Hepatocyte (in vitro differentiated cells): ENCODE measurements around the gene HTT. TPM values are rescaled to one million over a fixed set of nuclear protein-coding genes. Genes with fewer than 3 reads are reported as not detected.

Experiments used
- DNase-seq: peaks from one replicate; pipeline ENCODE4 v3.0.0-alpha.2; 2016; ENCODE audit warnings: low spot score
- H2AFZ ChIP-seq: fragments of 200-600 bp; sonication (generic); 2 replicates; pipeline ENCODE4 v1.6.0; 2016; ENCODE audit warnings: antibody characterized with exemption, mild to moderate bottlenecking
- H3K27ac ChIP-seq: fragments of 200-600 bp; sonication (generic); 2 replicates; pipeline ENCODE4 v1.5.1; 2016; ENCODE audit warnings: mild to moderate bottlenecking
- H3K27me3 ChIP-seq: fragments of 200-600 bp; sonication (generic); 2 replicates; pipeline ENCODE4 v1.6.1; 2016
- H3K36me3 ChIP-seq: fragments of 200-600 bp; sonication (generic); replicated peaks from 2 replicates; pipeline ENCODE4 v1.5.1; 2016; ENCODE audit warnings: low read depth; ENCODE audit not compliant: insufficient read depth
- H3K4me1 ChIP-seq: fragments of 200-600 bp; sonication (generic); 2 replicates; pipeline ENCODE4 v1.5.1; 2016; ENCODE audit warnings: mild to moderate bottlenecking, moderate library complexity; ENCODE audit not compliant: insufficient read depth
- H3K4me2 ChIP-seq: fragments of 200-600 bp; sonication (generic); 2 replicates; pipeline ENCODE4 v1.6.0; 2016
- H3K4me3 ChIP-seq: fragments of 200-600 bp; sonication (generic); 2 replicates; pipeline ENCODE4 v1.5.1; 2016; ENCODE audit warnings: mild to moderate bottlenecking
- H3K79me2 ChIP-seq: fragments of 200-600 bp; sonication (generic); 2 replicates; pipeline ENCODE4 v1.6.0; 2017; ENCODE audit warnings: mild to moderate bottlenecking
- H3K9me2 ChIP-seq: fragments of 200-600 bp; sonication (generic); replicated peaks from 2 replicates; pipeline ENCODE4 v1.6.0; 2017; ENCODE audit warnings: mild to moderate bottlenecking; ENCODE audit not compliant: insufficient read depth
- H3K9me3 ChIP-seq: fragments of 200-600 bp; sonication (generic); 2 replicates; pipeline ENCODE4 v1.5.1; 2016; ENCODE audit warnings: low read depth, mild to moderate bottlenecking
- H4K20me1 ChIP-seq: fragments of 200-600 bp; sonication (generic); 2 replicates; pipeline ENCODE4 v1.6.0; 2016; ENCODE audit warnings: mild to moderate bottlenecking; ENCODE audit not compliant: insufficient read depth, poor library complexity, severe bottlenecking
- EZH2 ChIP-seq: fragments of 200-600 bp; sonication (generic); IDR thresholded peaks from 2 replicates; pipeline ENCODE4 v1.6.1; 2016; ENCODE audit warnings: antibody characterized with exemption, mild to moderate bottlenecking, borderline replicate concordance
- EZH2phosphoT487 ChIP-seq: fragments of 200-600 bp; sonication (generic); IDR thresholded peaks from one replicate; pipeline ENCODE4 v1.6.1; 2018; ENCODE audit warnings: antibody characterized with exemption, mild to moderate bottlenecking, low read depth, moderate library complexity; ENCODE audit not compliant: unreplicated experiment, severe bottlenecking
- WGBS: methylation state at CpG from one replicate; pipeline ENCODE4 v1.1.6; 2016; ENCODE audit warnings: low lambda C conversion rate; ENCODE audit errors: missing lambda C conversion rate; 5-methylcytosine and 5-hydroxymethylcytosine counted together
- polyA plus RNA-seq: library from polyadenylated mRNA; unstranded; fragments of >200 nt; fragmentation: Nextera tagmentation; extraction: Ambion mirVana; gene quantifications from 2 replicates; pipeline ENCODE4 v1.2.1, GENCODE V29; 2016
- total RNA-seq: library from RNA; depleted of rRNA; stranded (reverse); fragments of >200 nt; gene quantifications from 2 replicates; pipeline ENCODE4 v1.2.3, GENCODE V29; 2014
- TF ChIP-seq, protein P1 (sequence below): fragments of 200-600 bp; sonication (generic); IDR thresholded peaks from 2 replicates; pipeline ENCODE4 v1.5.1; 2016; ENCODE audit warnings: antibody characterized with exemption, mild to moderate bottlenecking; ENCODE audit not compliant: poor library complexity

Gene HTT
- total and polyA plus RNA-seq, 2 experiments from 2014 or later: 12.4 to 33.9 TPM

- no peak for DNase-seq
- no peaks in the 10 kb centered on the region for H4K20me1 ChIP-seq
- WGBS: 95% methylated on average over 15 of the region's 15 CpGs
- H3K27ac ChIP-seq: no peak overlapping the region
- no peak overlapping the region for H3K4me2 ChIP-seq
- H3K4me3 ChIP-seq: no peak overlapping the region
- H3K9me3 ChIP-seq: no peaks in the 10 kb centered on the region
- no peaks in the 10 kb centered on the region for H3K36me3 ChIP-seq
- H3K9me2 ChIP-seq: no peaks in the 10 kb centered on the region
- no peaks in the 10 kb centered on the region for H3K27me3 ChIP-seq
- H3K4me1 ChIP-seq: no peaks in the 10 kb centered on the region
- H2AFZ ChIP-seq: no peak overlapping the region
- H3K79me2 ChIP-seq: no peaks in the 10 kb centered on the region
- TF ChIP-seq EZH2 (no peak), EZH2phosphoT487 (no peak)
- TF ChIP-seq, protein P1, sequence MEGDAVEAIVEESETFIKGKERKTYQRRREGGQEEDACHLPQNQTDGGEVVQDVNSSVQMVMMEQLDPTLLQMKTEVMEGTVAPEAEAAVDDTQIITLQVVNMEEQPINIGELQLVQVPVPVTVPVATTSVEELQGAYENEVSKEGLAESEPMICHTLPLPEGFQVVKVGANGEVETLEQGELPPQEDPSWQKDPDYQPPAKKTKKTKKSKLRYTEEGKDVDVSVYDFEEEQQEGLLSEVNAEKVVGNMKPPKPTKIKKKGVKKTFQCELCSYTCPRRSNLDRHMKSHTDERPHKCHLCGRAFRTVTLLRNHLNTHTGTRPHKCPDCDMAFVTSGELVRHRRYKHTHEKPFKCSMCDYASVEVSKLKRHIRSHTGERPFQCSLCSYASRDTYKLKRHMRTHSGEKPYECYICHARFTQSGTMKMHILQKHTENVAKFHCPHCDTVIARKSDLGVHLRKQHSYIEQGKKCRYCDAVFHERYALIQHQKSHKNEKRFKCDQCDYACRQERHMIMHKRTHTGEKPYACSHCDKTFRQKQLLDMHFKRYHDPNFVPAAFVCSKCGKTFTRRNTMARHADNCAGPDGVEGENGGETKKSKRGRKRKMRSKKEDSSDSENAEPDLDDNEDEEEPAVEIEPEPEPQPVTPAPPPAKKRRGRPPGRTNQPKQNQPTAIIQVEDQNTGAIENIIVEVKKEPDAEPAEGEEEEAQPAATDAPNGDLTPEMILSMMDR: no peak
These were observed 139.3 kb downstream of the HTT start for GRCh38 chr4:3213661-3214250.

DNA sequence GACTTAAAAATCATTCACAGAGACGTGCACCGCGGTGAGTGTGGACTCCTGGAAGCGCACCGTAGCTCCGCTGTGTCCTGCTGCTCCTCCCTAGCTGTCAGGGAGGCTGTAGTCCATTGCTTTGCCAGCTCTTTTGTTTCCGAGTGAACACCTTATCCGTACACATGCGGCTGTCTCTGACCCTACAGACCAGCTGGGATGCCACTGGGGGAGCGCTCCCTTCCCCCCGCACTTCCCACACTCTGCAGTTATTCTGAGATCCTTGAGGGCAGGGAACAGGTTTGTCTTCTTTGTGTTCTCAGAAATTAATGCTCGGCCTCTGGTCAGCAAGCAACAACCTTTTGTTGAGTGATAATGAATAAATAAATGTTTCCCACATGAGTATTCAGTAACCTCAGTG, 140.8 kb downstream of the HTT start:
- H3K4me3 ChIP-seq: no peak overlapping the region
- TF ChIP-seq EZH2 (no peak), EZH2phosphoT487 (no peak)
- TF ChIP-seq, protein P1: no peak
- no peaks in the 10 kb centered on the region for H3K79me2 ChIP-seq
- H3K9me2 ChIP-seq: no peaks in the 10 kb centered on the region
- no peaks in the 10 kb centered on the region for H4K20me1 ChIP-seq
- no peaks in the 10 kb centered on the region for H3K4me1 ChIP-seq
- no peak overlapping the region for H3K4me2 ChIP-seq
- H3K36me3 ChIP-seq: no peaks in the 10 kb centered on the region
- no peak overlapping the region for H2AFZ ChIP-seq
- no peaks in the 10 kb centered on the region for H3K9me3 ChIP-seq
- no peak for DNase-seq
- WGBS: 85% methylated on average over 12 of the region's 12 CpGs
- H3K27me3 ChIP-seq: no peaks in the 10 kb centered on the region
- no peak overlapping the region for H3K27ac ChIP-seq

GRCh38 chr4:3215733-3216132, 141.3 kb downstream of the HTT start:
- Histone ChIP-seq H3K4me2 (no peak overlapping the region), H3K9me2 (no peaks in the 10 kb centered on the region), H3K9me3 (no peaks in the 10 kb centered on the region), H4K20me1 (no peaks in the 10 kb centered on the region), H3K27ac (no peak overlapping the region), H3K79me2 (no peaks in the 10 kb centered on the region), H3K4me1 (no peaks in the 10 kb centered on the region), H3K27me3 (no peaks in the 10 kb centered on the region), H3K36me3 (no peaks in the 10 kb centered on the region), H3K4me3 (no peak overlapping the region), H2AFZ (no peak overlapping the region)
- DNase-seq: no peak
- WGBS: 99% methylated on average over 4 of the region's 4 CpGs
- TF ChIP-seq EZH2 (no peak), EZH2phosphoT487 (no peak)
- TF ChIP-seq, protein P1: no peak

- no peaks in the 10 kb centered on the region for H3K36me3 ChIP-seq
- no peak overlapping the region for H3K4me2 ChIP-seq
- H3K4me3 ChIP-seq: no peak overlapping the region
- no peaks in the 10 kb centered on the region for H3K79me2 ChIP-seq
- H3K27me3 ChIP-seq: no peaks in the 10 kb centered on the region
- H3K4me1 ChIP-seq: no peaks in the 10 kb centered on the region
- TF ChIP-seq EZH2 (no peak), EZH2phosphoT487 (no peak)
- TF ChIP-seq, protein P1: no peak
- H3K9me2 ChIP-seq: no peaks in the 10 kb centered on the region
- H3K27ac ChIP-seq: no peak overlapping the region
- no peak for DNase-seq
- no peak overlapping the region for H2AFZ ChIP-seq
- WGBS: 95% methylated on average over 2 of the region's 2 CpGs
- no peaks in the 10 kb centered on the region for H3K9me3 ChIP-seq
- no peaks in the 10 kb centered on the region for H4K20me1 ChIP-seq
These were observed 142.8 kb downstream of the HTT start for GRCh38 chr4:3217266-3217665.
